A204.1 (cell line): Measurements from ENCODE around the gene ZNRF2.
"Not testable (repeated sequence)": the region's sequence is repeated elsewhere in the genome, so short reads cannot be mapped to it uniquely, and the experiment has no call there.

Experiments used
- FAIRE-seq: peaks from 2 replicates; lab custom pipeline; 2012; peaks lifted over from hg19 to GRCh38; lab: Jason Lieb, UNC

Gene ZNRF2

DNA sequence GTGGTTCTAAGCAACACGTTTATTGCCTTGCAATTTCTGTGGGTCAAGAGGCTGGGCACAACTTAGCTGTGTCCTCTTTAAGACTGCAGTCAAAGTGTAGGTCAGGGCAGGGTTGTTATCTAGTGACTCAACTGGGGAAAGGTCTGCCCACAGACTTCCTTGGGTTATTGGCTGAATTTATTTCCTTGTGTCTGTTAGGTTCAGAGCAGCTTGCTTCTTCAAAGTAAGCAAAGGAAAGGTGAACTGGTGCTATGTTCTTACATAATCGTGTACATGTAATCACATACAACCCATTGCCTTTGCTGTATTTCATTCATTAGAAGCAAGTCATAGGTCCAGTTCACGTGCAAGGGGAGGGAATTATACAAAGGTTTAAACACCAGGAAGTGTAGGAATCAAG is 5.9 kb downstream of the ZNRF2 start:
- FAIRE-seq, result not testable (repeated sequence)

GRCh38 chr7:30292416-30293038 is 8.1 kb downstream of the ZNRF2 start:
- not testable (repeated sequence) for FAIRE-seq

DNA sequence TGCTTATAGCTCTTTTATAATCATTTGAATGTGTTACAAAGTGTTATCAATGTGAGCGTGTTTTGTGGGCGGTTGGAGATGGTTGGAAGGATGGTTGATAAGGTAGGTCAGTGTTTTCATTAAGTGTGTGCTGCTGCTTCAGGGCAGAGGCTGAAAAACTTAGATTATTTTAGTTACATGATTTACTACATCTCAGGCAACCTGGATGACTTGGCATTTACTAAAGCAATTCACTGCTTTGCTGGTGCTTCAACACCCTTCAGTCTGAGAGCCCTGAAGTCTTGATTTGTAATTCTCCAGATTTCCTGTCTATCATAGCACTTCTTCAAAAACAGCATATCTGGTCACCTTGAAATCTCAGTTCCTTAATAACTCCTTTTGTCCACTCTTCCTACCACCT is 11.9 kb downstream of the ZNRF2 start:
- FAIRE-seq, result not testable (repeated sequence)

GRCh38 chr7:30297499-30297898 is 13.1 kb downstream of the ZNRF2 start:
- not testable (repeated sequence) for FAIRE-seq

GRCh38 chr7:30298409-30298808 is 14.0 kb downstream of the ZNRF2 start:
- FAIRE-seq, result not testable (repeated sequence)

GRCh38 chr7:30301751-30302150 is 17.4 kb downstream of the ZNRF2 start:
- no peak for FAIRE-seq

- FAIRE-seq, result no peak
These were observed 18.4 kb downstream of the ZNRF2 start for GRCh38 chr7:30302656-30303311.

GRCh38 chr7:30303312-30304039 is 19.1 kb downstream of the ZNRF2 start:
- FAIRE-seq, result no peak

DNA sequence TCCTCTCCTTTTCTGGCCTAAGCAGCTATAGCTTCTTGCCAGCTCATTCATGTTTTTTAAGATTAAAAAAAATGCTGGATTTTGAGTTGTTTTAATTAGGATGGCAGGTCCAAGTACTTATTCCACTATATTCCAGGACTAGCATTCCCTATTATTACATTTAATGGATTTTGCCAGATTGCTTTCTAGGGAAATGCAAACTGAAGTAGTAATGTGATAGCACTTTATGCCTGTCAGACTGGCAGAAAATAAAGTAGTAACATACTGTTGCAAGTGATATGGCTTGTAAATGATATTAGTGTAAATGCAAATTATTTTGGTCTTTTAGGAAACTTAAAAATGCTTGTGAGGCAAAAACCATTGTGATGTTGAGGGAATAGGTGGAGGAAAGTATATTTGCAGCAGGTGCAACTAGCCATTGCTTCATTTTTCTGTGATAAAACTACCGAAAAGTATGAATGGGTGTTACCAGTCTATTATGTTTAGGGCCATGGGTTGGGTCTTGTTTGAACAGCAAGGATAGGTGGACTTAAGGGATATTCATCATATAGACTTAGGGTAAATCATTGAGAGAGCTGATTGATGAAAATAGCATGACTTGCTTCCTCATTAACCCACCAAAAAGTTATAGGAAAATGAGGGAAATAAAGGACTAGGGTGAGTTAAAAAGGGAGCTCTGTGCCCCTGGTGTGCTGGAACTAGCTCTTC is 19.9 kb downstream of the ZNRF2 start:
- no peak for FAIRE-seq

GRCh38 chr7:30306976-30307375 is 22.6 kb downstream of the ZNRF2 start:
- no peak for FAIRE-seq

DNA sequence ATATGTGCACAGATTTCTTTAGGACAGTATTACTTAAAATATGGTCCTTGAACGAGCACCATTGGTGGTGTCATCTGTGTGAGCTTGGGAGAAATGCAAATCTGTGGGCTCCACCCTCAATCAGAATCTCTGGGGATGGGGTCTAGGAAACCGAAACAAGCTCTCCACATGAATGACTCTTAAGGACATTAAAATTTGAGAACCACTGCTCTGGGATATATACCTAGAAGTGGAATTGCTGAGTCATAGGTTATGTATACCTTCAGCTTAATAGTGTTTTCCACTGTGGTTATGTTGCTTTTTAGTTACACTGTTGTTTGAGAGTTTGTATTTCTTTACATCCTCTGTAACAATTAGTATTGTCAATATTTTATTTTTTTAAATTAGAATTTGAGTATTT is 24.0 kb downstream of the ZNRF2 start:
- no peak for FAIRE-seq

- FAIRE-seq, result no peak
These were observed 24.9 kb downstream of the ZNRF2 start for GRCh38 chr7:30309302-30309701.

- FAIRE-seq, result no peak
These were observed 25.5 kb downstream of the ZNRF2 start for GRCh38 chr7:30309842-30310435.

GRCh38 chr7:30310674-30311362 is 26.4 kb downstream of the ZNRF2 start:
- FAIRE-seq, result no peak

DNA sequence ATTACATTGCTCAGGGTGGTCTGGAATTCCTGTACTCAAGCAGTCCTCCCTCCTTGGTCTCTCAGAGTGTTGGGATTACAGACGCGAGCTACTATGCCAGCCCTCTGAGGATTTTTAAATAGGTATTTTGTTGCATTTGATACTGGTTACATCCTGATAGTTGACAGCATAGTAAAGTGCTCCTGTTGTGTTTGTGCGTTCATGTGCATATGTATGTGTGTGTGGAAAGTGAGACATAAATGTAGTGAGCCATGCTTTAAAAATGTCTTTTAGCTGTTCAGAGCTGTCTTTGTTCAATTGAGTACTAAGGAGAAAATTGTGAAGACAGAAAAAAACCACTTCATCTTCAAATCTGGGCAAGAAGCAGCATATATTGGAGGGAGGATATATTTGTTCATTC is 27.8 kb downstream of the ZNRF2 start:
- no peak for FAIRE-seq

- FAIRE-seq, result no peak
These were observed 29.0 kb downstream of the ZNRF2 start for GRCh38 chr7:30313348-30313747.

- no peak for FAIRE-seq
These were observed 29.4 kb downstream of the ZNRF2 start for GRCh38 chr7:30313793-30314192.

DNA sequence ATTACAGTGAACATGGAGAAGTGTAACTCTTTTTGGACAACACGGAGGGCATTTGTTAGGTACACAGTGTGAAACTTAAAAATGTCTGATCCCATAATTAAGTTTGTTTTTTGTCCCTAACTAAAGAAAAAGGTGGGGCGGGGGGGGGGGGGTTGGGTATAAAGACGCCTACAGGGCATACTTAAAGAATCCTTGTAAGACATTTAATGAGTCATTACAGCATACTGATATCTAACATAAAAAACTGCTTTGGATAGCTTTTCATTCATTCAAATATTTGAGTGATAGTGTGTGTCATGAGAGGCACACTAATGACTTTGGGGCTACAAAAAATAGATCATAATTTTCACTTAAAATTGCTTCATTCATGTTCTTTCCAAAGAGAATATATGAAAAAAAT is 31.2 kb downstream of the ZNRF2 start:
- FAIRE-seq, result no peak

- FAIRE-seq, result no peak
These were observed 36.0 kb downstream of the ZNRF2 start for GRCh38 chr7:30320392-30320791.

DNA sequence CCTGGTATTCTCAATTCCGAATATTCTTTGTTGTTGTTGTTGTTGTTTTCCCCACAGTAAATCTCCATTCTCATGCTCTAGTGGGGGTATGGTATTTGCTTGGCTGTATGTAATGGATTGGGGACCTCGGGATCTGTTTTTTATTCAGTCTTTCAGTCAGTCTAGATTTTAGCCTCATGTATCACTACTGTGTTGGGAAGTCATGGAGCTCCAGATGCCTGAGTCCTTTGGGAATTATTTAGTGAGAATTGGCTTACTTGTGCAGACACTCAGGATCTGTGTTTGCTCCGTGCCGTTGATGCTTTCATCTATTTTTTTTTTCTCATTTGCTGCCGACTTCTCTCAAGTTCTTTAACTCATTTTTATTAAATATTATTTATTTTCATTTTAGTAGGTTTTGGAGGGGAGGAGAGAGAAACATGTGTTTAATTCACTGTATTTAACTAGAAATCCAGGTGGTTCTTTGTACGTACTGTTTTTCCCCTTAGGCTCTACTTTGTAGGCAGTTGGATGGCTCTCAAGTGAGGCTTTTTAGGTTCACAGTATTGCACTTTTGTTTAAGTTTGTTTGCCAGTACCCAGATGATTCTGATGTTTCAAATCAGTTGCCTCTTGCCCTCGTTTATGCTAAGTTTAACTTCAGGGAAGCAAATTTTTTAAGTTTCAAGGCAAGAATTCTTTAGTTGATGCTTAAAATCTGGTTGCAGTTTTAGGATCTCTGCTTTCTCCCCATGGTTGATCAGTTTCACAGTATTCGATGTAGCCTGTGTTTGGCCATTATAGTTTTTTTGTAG is 36.9 kb downstream of the ZNRF2 start:
- FAIRE-seq, result no peak

- FAIRE-seq, result no peak
These were observed 37.4 kb downstream of the ZNRF2 start for GRCh38 chr7:30321882-30322192.
